Neural progenitor cell (in vitro differentiated cells): ENCODE results near the gene DHX35. TPM values are rescaled to one million over a fixed set of nuclear protein-coding genes. Genes with fewer than 3 reads are reported as not detected.

Experiments used
- DNase-seq: peaks from one replicate; pipeline ENCODE4 v3.0.0-alpha.2; 2016; ENCODE audit warnings: low spot score
- H2AFZ ChIP-seq: fragments of 200-600 bp; sonication (generic); replicated peaks from 2 replicates; pipeline ENCODE4 v1.6.1; 2016; ENCODE audit warnings: antibody characterized with exemption
- H3F3A ChIP-seq: fragments of 200-600 bp; sonication (generic); 2 replicates; pipeline ENCODE4 v1.6.1; 2016; ENCODE audit warnings: antibody characterized with exemption, low read depth
- H3K27ac ChIP-seq: fragments of 200-600 bp; sonication (generic); 2 replicates; pipeline ENCODE4 v1.5.1; 2016; ENCODE audit warnings: mild to moderate bottlenecking
- H3K27me3 ChIP-seq: fragments of 200-600 bp; sonication (generic); 2 replicates; pipeline ENCODE4 v1.6.1; 2016; ENCODE audit warnings: mild to moderate bottlenecking, moderate library complexity
- H3K36me3 ChIP-seq: fragments of 200-600 bp; sonication (generic); 2 replicates; pipeline ENCODE4 v1.5.1; 2016
- H3K4me1 ChIP-seq: fragments of 200-600 bp; sonication (generic); 2 replicates; pipeline ENCODE4 v1.6.1; 2016; ENCODE audit warnings: mixed run types
- H3K4me2 ChIP-seq: fragments of 200-600 bp; sonication (generic); 2 replicates; pipeline ENCODE4 v1.6.1; 2016
- H3K4me3 ChIP-seq: fragments of 200-600 bp; sonication (generic); 2 replicates; pipeline ENCODE4 v1.5.1; 2016
- H3K79me2 ChIP-seq: fragments of 200-600 bp; sonication (generic); 2 replicates; pipeline ENCODE4 v1.6.1; 2016; ENCODE audit warnings: low read depth
- H3K9ac ChIP-seq: fragments of 200-600 bp; sonication (generic); 2 replicates; pipeline ENCODE4 v1.6.1; 2016
- H3K9me3 ChIP-seq: fragments of 200-600 bp; sonication (generic); 2 replicates; pipeline ENCODE4 v1.5.1; 2016; ENCODE audit warnings: low read depth
- H4K20me1 ChIP-seq: fragments of 200-600 bp; sonication (generic); 2 replicates; pipeline ENCODE4 v1.6.1; 2016; ENCODE audit warnings: low read depth
- H3K27ac Mint-ChIP-seq: 3 replicates; pipeline ENCODE4 v1.8.0; 2021; ENCODE audit warnings: mixed read lengths
- H3K27me3 Mint-ChIP-seq: 2 replicates; pipeline ENCODE4 v1.8.0; 2022; ENCODE audit warnings: low read depth, mild to moderate bottlenecking, inconsistent platforms, moderate library complexity, mixed read lengths; ENCODE audit not compliant: insufficient read depth
- H3K36me3 Mint-ChIP-seq: 3 replicates; pipeline ENCODE4 v1.8.0; 2021; ENCODE audit warnings: mixed read lengths
- H3K4me1 Mint-ChIP-seq: 3 replicates; pipeline ENCODE4 v1.8.0; 2021; ENCODE audit warnings: mixed read lengths
- H3K4me3 Mint-ChIP-seq: 3 replicates; pipeline ENCODE4 v1.8.0; 2021; ENCODE audit warnings: mild to moderate bottlenecking, moderate library complexity, mixed read lengths
- H3K9me3 Mint-ChIP-seq: 3 replicates; pipeline ENCODE4 v1.8.0; 2020; ENCODE audit warnings: mixed read lengths
- CTCF ChIP-seq: fragments of 200-600 bp; sonication (generic); IDR thresholded peaks from 2 replicates; pipeline ENCODE4 v1.5.1; 2017; ENCODE audit warnings: antibody characterized with exemption, mild to moderate bottlenecking
- EZH2 ChIP-seq: fragments of 200-600 bp; sonication (generic); IDR thresholded peaks from 2 replicates; pipeline ENCODE4 v1.6.1; 2017; ENCODE audit warnings: antibody characterized with exemption, mild to moderate bottlenecking, moderate library complexity
- EZH2phosphoT487 ChIP-seq: fragments of 200-600 bp; sonication (generic); IDR thresholded peaks from 2 replicates; pipeline ENCODE4 v1.6.1; 2017; ENCODE audit warnings: antibody characterized with exemption
- total RNA-seq: library from RNA; depleted of rRNA; stranded (reverse); fragments of >200 nt; gene quantifications from 2 replicates; pipeline ENCODE4 v1.2.3, GENCODE V29; 2015; ENCODE audit warnings: low replicate concordance

Gene DHX35
- total RNA-seq, 1 donor from 2014 or later, result 22.5 TPM

GRCh38 chr20:38952153-38952552, 10.0 kb upstream of the DHX35 start:
- peaks cover 6% of the 10 kb centered on the region for H3K27me3 Mint-ChIP-seq
- H3K4me2 ChIP-seq, result no peak overlapping the region
- no peak for DNase-seq
- no peaks in the 10 kb centered on the region for H3K9me3 ChIP-seq
- no peak overlapping the region for H3K4me3 ChIP-seq
- TF ChIP-seq EZH2phosphoT487, result no peak
- no peak for TF ChIP-seq CTCF
- TF ChIP-seq EZH2, result no peak
- no peak overlapping the region for H2AFZ ChIP-seq
- H3F3A ChIP-seq, result peaks cover 11% of the 10 kb centered on the region
- H3K27ac Mint-ChIP-seq, result no peak overlapping the region
- no peaks in the 10 kb centered on the region for H3K9me3 Mint-ChIP-seq
- peaks cover 16% of the 10 kb centered on the region for H4K20me1 ChIP-seq
- H3K4me1 ChIP-seq, result no peaks in the 10 kb centered on the region
- no peaks in the 10 kb centered on the region for H3K27me3 ChIP-seq
- no peak overlapping the region for H3K9ac ChIP-seq
- H3K4me1 Mint-ChIP-seq, result no peaks in the 10 kb centered on the region
- peaks cover 43% of the 10 kb centered on the region for H3K36me3 Mint-ChIP-seq
- H3K79me2 ChIP-seq, result peaks cover 25% of the 10 kb centered on the region
- H3K27ac ChIP-seq, result no peak overlapping the region
- H3K4me3 Mint-ChIP-seq, result no peak overlapping the region
- peaks cover 10% of the 10 kb centered on the region for H3K36me3 ChIP-seq

- no peaks in the 10 kb centered on the region for H3K4me1 Mint-ChIP-seq
- H3K27me3 Mint-ChIP-seq, result peaks cover 6% of the 10 kb centered on the region
- H3K4me3 Mint-ChIP-seq, result no peak overlapping the region
- Histone ChIP-seq H3K79me2 (peaks cover 12% of the 10 kb centered on the region), H3K9me3 (no peaks in the 10 kb centered on the region), H3K9ac (no peak overlapping the region), H3K27me3 (no peaks in the 10 kb centered on the region), H3K4me2 (no peak overlapping the region), H3K36me3 (peaks cover 10% of the 10 kb centered on the region), H3K27ac (no peak overlapping the region), H3F3A (peaks cover 11% of the 10 kb centered on the region), H2AFZ (no peak overlapping the region), H3K4me3 (no peak overlapping the region), H4K20me1 (peaks cover 9% of the 10 kb centered on the region), H3K4me1 (no peaks in the 10 kb centered on the region)
- TF ChIP-seq CTCF, result no peak
- no peak for TF ChIP-seq EZH2phosphoT487
- TF ChIP-seq EZH2, result no peak
- H3K27ac Mint-ChIP-seq, result no peak overlapping the region
- peaks cover 32% of the 10 kb centered on the region for H3K36me3 Mint-ChIP-seq
- DNase-seq, result no peak
- H3K9me3 Mint-ChIP-seq, result no peaks in the 10 kb centered on the region
Observed at GRCh38 chr20:38953630-38954340, 8.4 kb upstream of the DHX35 start.

GRCh38 chr20:38957235-38957876, 4.8 kb upstream of the DHX35 start:
- H3K27me3 Mint-ChIP-seq, result peaks cover 10% of the 10 kb centered on the region
- no peak for DNase-seq
- Histone ChIP-seq H3K4me2 (no peak overlapping the region), H3K4me3 (no peak overlapping the region), H4K20me1 (no peaks in the 10 kb centered on the region), H3K4me1 (peaks cover 3% of the 10 kb centered on the region), H3F3A (peaks cover 20% of the 10 kb centered on the region), H3K27me3 (no peaks in the 10 kb centered on the region), H3K27ac (no peak overlapping the region), H3K9ac (no peak overlapping the region), H3K9me3 (no peaks in the 10 kb centered on the region), H3K36me3 (peaks cover 6% of the 10 kb centered on the region), H2AFZ (no peak overlapping the region), H3K79me2 (peaks cover 11% of the 10 kb centered on the region)
- no peaks in the 10 kb centered on the region for H3K9me3 Mint-ChIP-seq
- H3K4me1 Mint-ChIP-seq, result peaks cover 8% of the 10 kb centered on the region
- no peak overlapping the region for H3K27ac Mint-ChIP-seq
- no peak for TF ChIP-seq EZH2
- TF ChIP-seq CTCF, result no peak
- TF ChIP-seq EZH2phosphoT487, result no peak
- H3K36me3 Mint-ChIP-seq, result peaks cover 12% of the 10 kb centered on the region
- H3K4me3 Mint-ChIP-seq, result no peak overlapping the region
